ENCODE measurements around the gene HSD17B8.

HSD17B8 gene

GRCh38 chr6:33202799-33203198 is 1.7 kb upstream of the HSD17B8 start:
- Histone ChIP-seq H3K9me3 (ENCODE audit: control insufficient read depth, insufficient read depth, low read depth, low read length) (no peaks in the 10 kb centered on the region), H3K9ac (ENCODE audit: low read length) (no peak overlapping the region), H3K4me3 (ENCODE audit: low read depth, low read length) (no peak overlapping the region), H3K27me3 (ENCODE audit: control insufficient read depth, insufficient read depth, low read length) (peaks cover 26% of the 10 kb centered on the region), H3K27ac (ENCODE audit: low read depth, low read length) (no peak overlapping the region), H3K4me1 (ENCODE audit: control insufficient read depth, insufficient read depth, low read length) (peaks cover 44% of the 10 kb centered on the region; the same call in 1 of the 2 replicates), H3K36me3 (ENCODE audit: control insufficient read depth, insufficient read depth, low read length) (peaks cover 23% of the 10 kb centered on the region)

GRCh38 chr6:33203443-33204164 is 851 bp upstream of the HSD17B8 start:
- Histone ChIP-seq H3K27me3 (ENCODE audit: control insufficient read depth, insufficient read depth, low read length) (peaks cover 27% of the 10 kb centered on the region), H3K4me1 (ENCODE audit: control insufficient read depth, insufficient read depth, low read length) (peaks cover 39% of the 10 kb centered on the region; the same call in 1 of the 2 replicates), H3K4me3 (ENCODE audit: low read depth, low read length) (peak overlapping the region; percentile 82), H3K27ac (ENCODE audit: low read depth, low read length) (no peak overlapping the region), H3K9me3 (ENCODE audit: control insufficient read depth, insufficient read depth, low read depth, low read length) (no peaks in the 10 kb centered on the region), H3K9ac (ENCODE audit: low read length) (no peak overlapping the region), H3K36me3 (ENCODE audit: control insufficient read depth, insufficient read depth, low read length) (peaks cover 23% of the 10 kb centered on the region)

DNA sequence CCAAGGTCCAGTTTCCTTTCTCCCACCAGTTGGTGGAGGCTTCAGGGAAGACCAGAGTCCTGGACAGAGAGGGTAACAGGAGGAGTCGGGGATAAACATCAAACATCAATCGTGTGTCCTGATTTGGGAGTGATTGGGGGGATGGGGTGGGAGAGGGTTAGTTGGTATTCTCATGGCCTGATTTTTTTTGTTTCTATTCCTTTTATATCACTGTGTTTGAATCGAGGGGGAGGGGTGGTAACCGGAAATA is 365 bp upstream of the HSD17B8 start:
- Histone ChIP-seq H3K4me3 (ENCODE audit: low read depth, low read length) (peak overlapping the region; percentile 82), H3K4me1 (ENCODE audit: control insufficient read depth, insufficient read depth, low read length) (peaks cover 42% of the 10 kb centered on the region; the same call in 1 of the 2 replicates)

DNA sequence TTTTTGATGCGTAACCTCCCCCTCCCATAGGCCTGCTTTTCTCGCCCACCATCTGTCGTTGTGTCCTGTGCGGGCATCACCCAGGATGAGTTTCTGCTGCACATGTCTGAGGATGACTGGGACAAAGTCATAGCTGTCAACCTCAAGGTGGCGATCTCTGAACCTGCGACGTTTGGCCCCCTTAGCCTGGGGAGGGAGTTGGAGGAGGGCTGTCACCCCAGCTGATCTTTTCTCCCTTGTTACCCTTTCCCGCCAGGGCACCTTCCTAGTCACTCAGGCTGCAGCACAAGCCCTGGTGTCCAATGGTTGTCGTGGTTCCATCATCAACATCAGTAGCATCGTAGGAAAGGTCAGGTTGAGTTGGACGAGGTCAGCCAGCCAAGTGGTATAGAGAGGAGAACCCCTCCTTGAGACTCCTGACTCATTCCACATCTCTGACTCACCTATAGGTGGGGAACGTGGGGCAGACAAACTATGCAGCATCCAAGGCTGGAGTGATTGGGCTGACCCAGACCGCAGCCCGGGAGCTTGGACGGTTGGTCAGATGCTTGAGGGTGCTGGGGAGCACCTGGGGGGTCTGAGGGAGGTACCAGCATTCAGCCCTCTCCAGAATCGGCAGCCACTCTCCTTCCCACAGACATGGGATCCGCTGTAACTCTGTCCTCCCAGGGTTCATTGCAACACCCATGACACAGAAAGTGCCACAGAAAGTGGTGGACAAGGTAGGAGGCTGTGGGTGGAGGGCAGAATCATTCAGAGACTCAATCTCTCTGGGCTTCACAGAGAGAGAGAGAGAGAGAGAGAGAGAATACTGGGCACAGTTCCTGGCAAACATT is 954 bp downstream of the HSD17B8 start:
- Histone ChIP-seq H3K4me3 (ENCODE audit: low read depth, low read length) (peak overlapping the region; percentile 82), H3K9ac (ENCODE audit: low read length) (peak overlapping the region; percentile 65)

More for the DNA sequence above, 365 bp upstream of the HSD17B8 start:
- peaks cover 27% of the 10 kb centered on the region for H3K27me3 ChIP-seq (ENCODE audit: control insufficient read depth, insufficient read depth, low read length)
- H3K9ac ChIP-seq (ENCODE audit: low read length) = no peak overlapping the region
- H3K9me3 ChIP-seq (ENCODE audit: control insufficient read depth, insufficient read depth, low read depth, low read length) = no peaks in the 10 kb centered on the region
- H3K36me3 ChIP-seq (ENCODE audit: control insufficient read depth, insufficient read depth, low read length) = peaks cover 23% of the 10 kb centered on the region
- no peak overlapping the region for H3K27ac ChIP-seq (ENCODE audit: low read depth, low read length)

GRCh38 chr6:33206027-33206863 is 1.8 kb downstream of the HSD17B8 start:
- Histone ChIP-seq H3K27me3 (ENCODE audit: control insufficient read depth, insufficient read depth, low read length) (peaks cover 34% of the 10 kb centered on the region), H3K9ac (ENCODE audit: low read length) (no peak overlapping the region), H3K27ac (ENCODE audit: low read depth, low read length) (no peak overlapping the region), H3K36me3 (ENCODE audit: control insufficient read depth, insufficient read depth, low read length) (peaks cover 38% of the 10 kb centered on the region), H3K4me1 (ENCODE audit: control insufficient read depth, insufficient read depth, low read length) (peaks cover 36% of the 10 kb centered on the region; the same call in 1 of the 2 replicates), H3K4me3 (ENCODE audit: low read depth, low read length) (peak overlapping the region; percentile 34; the same call in 1 of the 2 replicates), H3K9me3 (ENCODE audit: control insufficient read depth, insufficient read depth, low read depth, low read length) (no peaks in the 10 kb centered on the region)

More for the DNA sequence above, 954 bp downstream of the HSD17B8 start:
- Histone ChIP-seq H3K27me3 (ENCODE audit: control insufficient read depth, insufficient read depth, low read length) (peaks cover 28% of the 10 kb centered on the region), H3K36me3 (ENCODE audit: control insufficient read depth, insufficient read depth, low read length) (peaks cover 34% of the 10 kb centered on the region), H3K9me3 (ENCODE audit: control insufficient read depth, insufficient read depth, low read depth, low read length) (no peaks in the 10 kb centered on the region), H3K27ac (ENCODE audit: low read depth, low read length) (no peak overlapping the region), H3K4me1 (ENCODE audit: control insufficient read depth, insufficient read depth, low read length) (peaks cover 36% of the 10 kb centered on the region; the same call in 1 of the 2 replicates)

GRCh38 chr6:33206864-33207551 is 2.6 kb downstream of the HSD17B8 start:
- Histone ChIP-seq H3K9ac (ENCODE audit: low read length) (no peak overlapping the region), H3K36me3 (ENCODE audit: control insufficient read depth, insufficient read depth, low read length) (peaks cover 33% of the 10 kb centered on the region), H3K9me3 (ENCODE audit: control insufficient read depth, insufficient read depth, low read depth, low read length) (no peaks in the 10 kb centered on the region), H3K4me3 (ENCODE audit: low read depth, low read length) (peak overlapping the region; percentile 96), H3K27me3 (ENCODE audit: control insufficient read depth, insufficient read depth, low read length) (peaks cover 41% of the 10 kb centered on the region), H3K4me1 (ENCODE audit: control insufficient read depth, insufficient read depth, low read length) (peaks cover 36% of the 10 kb centered on the region), H3K27ac (ENCODE audit: low read depth, low read length) (no peak overlapping the region)

- peak overlapping the region; percentile 27; the same call in 1 of the 2 replicates for H3K27ac ChIP-seq (ENCODE audit: low read depth, low read length)
- peaks cover 40% of the 10 kb centered on the region for H3K4me1 ChIP-seq (ENCODE audit: control insufficient read depth, insufficient read depth, low read length)
- H3K36me3 ChIP-seq (ENCODE audit: control insufficient read depth, insufficient read depth, low read length) = peaks cover 27% of the 10 kb centered on the region
- H3K9me3 ChIP-seq (ENCODE audit: control insufficient read depth, insufficient read depth, low read depth, low read length) = no peaks in the 10 kb centered on the region
- peak overlapping the region; percentile 96 for H3K4me3 ChIP-seq (ENCODE audit: low read depth, low read length)
- H3K9ac ChIP-seq (ENCODE audit: low read length) = peak overlapping the region; percentile 78
- H3K27me3 ChIP-seq (ENCODE audit: control insufficient read depth, insufficient read depth, low read length) = peaks cover 47% of the 10 kb centered on the region
Observed at GRCh38 chr6:33207552-33208090, 3.2 kb downstream of the HSD17B8 start.

GRCh38 chr6:33208091-33208967 is 3.9 kb downstream of the HSD17B8 start, which contains the start of gene RING1:
RING1 (plus strand) TSS chr6:33208500; CDS start chr6:33208823, 323 bp downstream.
- H3K27me3 ChIP-seq (ENCODE audit: control insufficient read depth, insufficient read depth, low read length) = peaks cover 54% of the 10 kb centered on the region
- peaks cover 20% of the 10 kb centered on the region for H3K36me3 ChIP-seq (ENCODE audit: control insufficient read depth, insufficient read depth, low read length)
- peaks cover 45% of the 10 kb centered on the region for H3K4me1 ChIP-seq (ENCODE audit: control insufficient read depth, insufficient read depth, low read length)
- H3K9ac ChIP-seq (ENCODE audit: low read length) = peak within 1 kb of the TSS; percentile 78
- H3K27ac ChIP-seq (ENCODE audit: low read depth, low read length) = peak within 1 kb of the TSS; percentile 27; the same call in 1 of the 2 replicates
- peak within 1 kb of the TSS; percentile 96 for H3K4me3 ChIP-seq (ENCODE audit: low read depth, low read length)
- no peaks in the 10 kb centered on the region for H3K9me3 ChIP-seq (ENCODE audit: control insufficient read depth, insufficient read depth, low read depth, low read length)

DNA sequence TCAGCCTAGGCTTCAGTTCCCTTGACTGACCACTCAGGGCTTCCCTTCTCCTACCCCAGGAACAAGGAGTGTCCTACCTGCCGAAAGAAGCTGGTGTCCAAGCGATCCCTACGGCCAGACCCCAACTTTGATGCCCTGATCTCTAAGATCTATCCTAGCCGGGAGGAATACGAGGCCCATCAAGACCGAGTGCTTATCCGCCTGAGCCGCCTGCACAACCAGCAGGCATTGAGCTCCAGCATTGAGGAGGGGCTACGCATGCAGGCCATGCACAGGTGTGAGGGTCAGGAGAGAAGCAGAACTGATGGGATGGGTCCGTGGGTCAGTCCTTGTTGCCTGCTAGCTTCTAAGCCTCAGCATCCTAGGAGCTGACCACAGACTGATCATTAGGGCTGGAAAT is 5.4 kb downstream of the HSD17B8 start:
- Histone ChIP-seq H3K27ac (ENCODE audit: low read depth, low read length) (no peak overlapping the region), H3K27me3 (ENCODE audit: control insufficient read depth, insufficient read depth, low read length) (peaks cover 69% of the 10 kb centered on the region), H3K36me3 (ENCODE audit: control insufficient read depth, insufficient read depth, low read length) (peaks cover 15% of the 10 kb centered on the region), H3K4me3 (ENCODE audit: low read depth, low read length) (no peak overlapping the region), H3K9me3 (ENCODE audit: control insufficient read depth, insufficient read depth, low read depth, low read length) (no peaks in the 10 kb centered on the region), H3K4me1 (ENCODE audit: control insufficient read depth, insufficient read depth, low read length) (peaks cover 52% of the 10 kb centered on the region), H3K9ac (ENCODE audit: low read length) (no peak overlapping the region)

All from HUES6 (cell line).